IMR-90 (cell line): Measurements from ENCODE around the gene ADORA2A. TPM values are rescaled to one million over a fixed set of nuclear protein-coding genes. Genes with fewer than 3 reads are reported as not detected.

Experiments
- ATAC-seq: fragments of 200-7000 bp; cut with Tn5 transposase; 2 replicates; pipeline ENCODE4 v1.9.1; 2020; ENCODE audit warnings: low read depth, mild to moderate bottlenecking, moderate library complexity
- BruUV-seq: library from RNA; stranded (reverse); fragments of 400-500 nt; replicated peaks from 2 replicates; lab custom pipeline; 2021; lab: Mats Ljungman, UMichigan
- CTCF ChIA-PET: fragments of 300-600 bp; formaldehyde crosslinking; extraction: SDS; loops from one replicate; lab custom pipeline; 2021; ENCODE audit warnings: antibody characterized with exemption; lab: Yijun Ruan, JAX
- POLR2A ChIA-PET: fragments of 300-600 bp; sonication (Branson Sonifier 250); formaldehyde crosslinking; loops from one replicate; lab custom pipeline; 2022; ENCODE audit warnings: antibody characterized with exemption; ENCODE audit not compliant: unreplicated experiment; lab: Charles Lee
- DNase-seq: peaks from one replicate; pipeline ENCODE4 v3.0.0; 2013
- H2AFZ ChIP-seq: replicated peaks from 2 replicates; pipeline ENCODE3; 2013; ENCODE audit warnings: low read length, mild to moderate bottlenecking; ENCODE audit not compliant: poor library complexity
- H2AK5ac ChIP-seq: 2 replicates; pipeline ENCODE4 v1.6.1; 2013; ENCODE audit warnings: low read depth, low read length, inconsistent platforms
- H2AK9ac ChIP-seq: replicated peaks from 2 replicates; pipeline ENCODE3; 2013; ENCODE audit warnings: mild to moderate bottlenecking, low read depth, low read length, moderate library complexity; ENCODE audit not compliant: poor library complexity
- H2BK120ac ChIP-seq: 2 replicates; pipeline ENCODE4 v1.6.1; 2013; ENCODE audit warnings: low read depth, low read length, inconsistent platforms
- H2BK15ac ChIP-seq: 3 replicates; pipeline ENCODE4 v1.6.1; 2013; ENCODE audit warnings: low read depth, low read length, inconsistent platforms
- H2BK20ac ChIP-seq: 2 replicates; pipeline ENCODE4 v1.6.1; 2013; ENCODE audit warnings: low read depth, mild to moderate bottlenecking, inconsistent platforms, low read length, moderate library complexity
- H2BK5ac ChIP-seq: 2 replicates; pipeline ENCODE4 v1.6.1; 2013; ENCODE audit warnings: mild to moderate bottlenecking, low read depth, low read length, inconsistent platforms; ENCODE audit not compliant: poor library complexity, severe bottlenecking
- H3K14ac ChIP-seq: replicated peaks from 2 replicates; pipeline ENCODE4 v1.6.1; 2013; ENCODE audit warnings: low read depth, low read length, inconsistent platforms
- H3K18ac ChIP-seq: 2 replicates; pipeline ENCODE4 v1.6.1; 2013; ENCODE audit warnings: low read depth, low read length, control low read depth
- H3K23ac ChIP-seq: 2 replicates; pipeline ENCODE4 v1.6.1; 2013; ENCODE audit warnings: low read depth, low read length, inconsistent platforms
- H3K27ac ChIP-seq: 2 replicates; pipeline ENCODE4 v1.5.1; 2013; ENCODE audit warnings: mild to moderate bottlenecking, control low read depth, low read length; ENCODE audit not compliant: insufficient read depth
- H3K27me3 ChIP-seq: 2 replicates; pipeline ENCODE4 v1.6.1; 2013; ENCODE audit warnings: low read length; ENCODE audit not compliant: control insufficient read depth, insufficient read depth
- H3K36me3 ChIP-seq: 2 replicates; pipeline ENCODE4 v1.6.1; 2013; ENCODE audit warnings: low read length, mixed read lengths; ENCODE audit not compliant: control insufficient read depth, insufficient read depth
- H3K4ac ChIP-seq: 2 replicates; pipeline ENCODE4 v1.6.1; 2013; ENCODE audit warnings: low read depth, low read length, inconsistent platforms
- H3K4me1 ChIP-seq: 2 replicates; pipeline ENCODE4 v1.6.1; 2013; ENCODE audit warnings: low read length, mixed read lengths; ENCODE audit not compliant: control insufficient read depth, insufficient read depth
- H3K4me2 ChIP-seq: 2 replicates; pipeline ENCODE4 v1.6.1; 2013; ENCODE audit warnings: low read depth, mild to moderate bottlenecking, control low read depth, low read length, moderate library complexity
- H3K4me3 ChIP-seq: 2 replicates; pipeline ENCODE4 v1.5.1; 2013; ENCODE audit warnings: low read depth, mild to moderate bottlenecking, control low read depth, low read length, moderate library complexity; ENCODE audit not compliant: insufficient read depth
- H3K56ac ChIP-seq: 2 replicates; pipeline ENCODE4 v1.6.1; 2013; ENCODE audit warnings: low read length, inconsistent platforms; ENCODE audit not compliant: insufficient read depth; ENCODE audit errors: extremely low read depth
- H3K79me1 ChIP-seq, 2 experiments: 2 replicates each; pipeline ENCODE4 v1.6.1; 2013; ENCODE audit warnings: low read length in 2 of 2, inconsistent platforms in 1 of 2, low read depth in 1 of 2
- H3K9ac ChIP-seq: 2 replicates; pipeline ENCODE4 v1.6.1; 2013; ENCODE audit warnings: low read depth, low read length, control low read depth
- H3K9me1 ChIP-seq: 2 replicates; pipeline ENCODE4 v1.6.1; 2013; ENCODE audit warnings: low read length, inconsistent platforms; ENCODE audit not compliant: insufficient read depth
- H3K9me3 ChIP-seq: 2 replicates; pipeline ENCODE4 v1.6.1; 2013; ENCODE audit warnings: low read length; ENCODE audit not compliant: control insufficient read depth, insufficient read depth
- H4K20me1 ChIP-seq: 2 replicates; pipeline ENCODE4 v1.6.1; 2013; ENCODE audit warnings: low read length, inconsistent platforms; ENCODE audit not compliant: insufficient read depth
- H4K5ac ChIP-seq: 2 replicates; pipeline ENCODE4 v1.6.1; 2013; ENCODE audit warnings: mild to moderate bottlenecking, low read depth, low read length, control low read depth
- H4K8ac ChIP-seq, 2 experiments: 2 replicates each; pipeline ENCODE4 v1.6.1; 2013; ENCODE audit warnings: low read depth in 2 of 2, low read length in 2 of 2, control low read depth in 1 of 2, inconsistent platforms in 1 of 2
- H4K91ac ChIP-seq: 2 replicates; pipeline ENCODE4 v1.6.1; 2013; ENCODE audit warnings: low read depth, low read length, inconsistent platforms; ENCODE audit not compliant: insufficient read depth
- BHLHE40 ChIP-seq: fragments of 150-350 bp; IDR thresholded peaks from 2 replicates; pipeline ENCODE4 v1.6.1; 2016; ENCODE audit warnings: mild to moderate bottlenecking, low read depth, low read length
- CEBPB ChIP-seq: IDR thresholded peaks from 2 replicates; pipeline ENCODE4 v1.6.1; 2012; ENCODE audit warnings: low read depth, low read length, improper control_type of control experiment
- CHD1 ChIP-seq: IDR thresholded peaks from 2 replicates; pipeline ENCODE4 v1.6.1; 2012; ENCODE audit warnings: low read depth, low read length, improper control_type of control experiment
- CTCF ChIP-seq: conservative IDR thresholded peaks from 2 replicates; pipeline ENCODE4 v1.5.1; 2012; ENCODE audit warnings: mild to moderate bottlenecking, low read depth, low read length, improper control_type of control experiment
- ELK1 ChIP-seq: fragments of 150-350 bp; IDR thresholded peaks from 2 replicates; pipeline ENCODE4 v1.6.1; 2016; ENCODE audit warnings: low read depth, mild to moderate bottlenecking, low read length, moderate library complexity, borderline replicate concordance
- FOS ChIP-seq: fragments of 150-350 bp; IDR thresholded peaks from 2 replicates; pipeline ENCODE4 v1.6.1; 2016; ENCODE audit warnings: low read depth, low read length
- MAFK ChIP-seq: IDR thresholded peaks from 2 replicates; pipeline ENCODE4 v1.6.1; 2012; ENCODE audit warnings: low read depth, low read length, improper control_type of control experiment
- MAZ ChIP-seq: IDR thresholded peaks from 2 replicates; pipeline ENCODE4 v1.6.1; 2012; ENCODE audit warnings: low read depth, mild to moderate bottlenecking, low read length, improper control_type of control experiment, moderate library complexity, borderline replicate concordance
- MXI1 ChIP-seq: IDR thresholded peaks from 2 replicates; pipeline ENCODE4 v1.6.1; 2012; ENCODE audit warnings: low read depth, mild to moderate bottlenecking, low read length, moderate library complexity, borderline replicate concordance
- NFE2L2 ChIP-seq: fragments of 150-350 bp; IDR thresholded peaks from 2 replicates; pipeline ENCODE4 v1.6.1; 2016; ENCODE audit warnings: low read depth, mild to moderate bottlenecking, low read length
- POLR2A ChIP-seq: IDR thresholded peaks from 2 replicates; pipeline ENCODE4 v1.6.1; 2012; ENCODE audit warnings: mild to moderate bottlenecking, low read depth, low read length
- RAD21 ChIP-seq: IDR thresholded peaks from 2 replicates; pipeline ENCODE4 v1.6.1; 2012; ENCODE audit warnings: low read length, improper control_type of control experiment
- RCOR1 ChIP-seq: IDR thresholded peaks from 2 replicates; pipeline ENCODE4 v1.6.1; 2012; ENCODE audit warnings: mild to moderate bottlenecking, low read length, improper control_type of control experiment; ENCODE audit not compliant: insufficient replicate concordance
- RFX5 ChIP-seq: IDR thresholded peaks from 2 replicates; pipeline ENCODE4 v1.8.0; 2012; ENCODE audit warnings: low read depth, mild to moderate bottlenecking, low read length, moderate library complexity
- SMC3 ChIP-seq: fragments of 150-350 bp; IDR thresholded peaks from 2 replicates; pipeline ENCODE4 v1.6.1; 2016; ENCODE audit warnings: low read depth, mild to moderate bottlenecking, antibody characterized with exemption, low read length, moderate library complexity
- WGBS, 2 experiments: methylation state at CpG; one replicate each; pipeline versions ENCODE4 v1.1.5 to v1.1.7; 2013; ENCODE audit warnings: missing lambda C conversion rate in 2 of 2; ENCODE audit not compliant: insufficient read length in 1 of 2; ENCODE audit errors: extremely low coverage in 2 of 2; 5-methylcytosine and 5-hydroxymethylcytosine counted together
- dilution Hi-C: fragments of 300-500 bp; cut with HindIII; formaldehyde crosslinking; loops from one replicate; pipeline ENCODE4 v1.14.3; 2018; ENCODE audit warnings: low sequenced_read_pairs; ENCODE audit not compliant: unreplicated experiment
- in situ Hi-C: fragments of 300-500 bp; cut with MboI; formaldehyde crosslinking; loops from 3 replicates; pipeline ENCODE4 v1.14.3; 2019; ENCODE audit warnings: low sequenced_read_pairs, inconsistent platforms, mixed read lengths
- intact Hi-C: fragments of 100-400 bp; cut with micrococcal nuclease; formaldehyde crosslinking; loops from 2 replicates; pipeline ENCODE4 v1.10.0; 2022
- polyA plus RNA-seq, 3 experiments: library from polyadenylated mRNA; depleted of rRNA; stranded (reverse); fragments of >200 nt; gene quantifications; 2 replicates each; pipeline ENCODE4 v1.2.3, GENCODE V29; 2012; ENCODE audit warnings: low replicate concordance in 1 of 3
- total RNA-seq: library from RNA; depleted of rRNA; stranded (reverse); fragments of >200 nt; gene quantifications from 2 replicates; pipeline ENCODE4 v1.2.3, GENCODE V29; 2012
- TF ChIP-seq, protein P1 (sequence below): fragments of 150-350 bp; IDR thresholded peaks from 2 replicates; pipeline ENCODE4 v1.6.1; 2017; ENCODE audit warnings: mild to moderate bottlenecking, antibody characterized with exemption, low read length, low read depth

Gene ADORA2A
- total and polyA plus RNA-seq, 2 of the 4 experiments (the other 2 are of a cell fraction) = 0.36 to 1.1 TPM

GRCh38 chr22:24405631-24406321 is 21.6 kb upstream of the ADORA2A start:
- BruUV-seq = no TSS peak
- Histone ChIP-seq H4K20me1 (peaks cover 27% of the 10 kb centered on the region), H4K5ac (no peak overlapping the region), H3K27ac (no peak overlapping the region), H4K91ac (no peak overlapping the region), H3K14ac (no peak overlapping the region), H2BK15ac (no peak overlapping the region), H3K4me1 (peaks cover 41% of the 10 kb centered on the region), H2AK5ac (0 out of 2 replicates have a peak overlapping the region, but pooled peaks have one; percentile 10), H3K56ac (no peak overlapping the region), H2AFZ (no peak overlapping the region), H3K36me3 (peaks cover 19% of the 10 kb centered on the region), H3K9me1 (peaks cover 59% of the 10 kb centered on the region), H4K8ac (no peak overlapping the region), H3K4me2 (no peak overlapping the region), H3K23ac (no peak overlapping the region), H2BK120ac (no peak overlapping the region), H2AK9ac (no peak overlapping the region), H3K18ac (no peak overlapping the region), H2BK5ac (no peak overlapping the region), H2BK20ac (no peak overlapping the region), H3K79me1 (peaks cover 54 to 96% of the 10 kb centered on the region in 2 experiments), H3K27me3 (no peaks in the 10 kb centered on the region), H3K4ac (no peak overlapping the region), H3K9me3 (no peaks in the 10 kb centered on the region), H3K9ac (no peak overlapping the region), H3K4me3 (no peak overlapping the region)
- in situ Hi-C loops = no loop called here
- dilution Hi-C loops = no loop called here
- TF ChIP-seq MAZ = no peak
- no peak for TF ChIP-seq NFE2L2
- TF ChIP-seq MXI1 = no peak
- no peak for TF ChIP-seq CEBPB
- TF ChIP-seq RCOR1 = no peak
- no peak for TF ChIP-seq FOS
- no peak for TF ChIP-seq POLR2A
- TF ChIP-seq, protein P1, sequence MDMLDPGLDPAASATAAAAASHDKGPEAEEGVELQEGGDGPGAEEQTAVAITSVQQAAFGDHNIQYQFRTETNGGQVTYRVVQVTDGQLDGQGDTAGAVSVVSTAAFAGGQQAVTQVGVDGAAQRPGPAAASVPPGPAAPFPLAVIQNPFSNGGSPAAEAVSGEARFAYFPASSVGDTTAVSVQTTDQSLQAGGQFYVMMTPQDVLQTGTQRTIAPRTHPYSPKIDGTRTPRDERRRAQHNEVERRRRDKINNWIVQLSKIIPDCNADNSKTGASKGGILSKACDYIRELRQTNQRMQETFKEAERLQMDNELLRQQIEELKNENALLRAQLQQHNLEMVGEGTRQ = no peak
- TF ChIP-seq CHD1 = no peak
- TF ChIP-seq SMC3 = no peak
- no peak for TF ChIP-seq ELK1
- TF ChIP-seq RAD21 = no peak
- no peak for TF ChIP-seq CTCF
- no peak for TF ChIP-seq BHLHE40
- TF ChIP-seq MAFK = no peak
- TF ChIP-seq RFX5 = no peak
- CTCF ChIA-PET = no interaction called here
- WGBS, 2 experiments = 100% methylated on average over 3 of the region's 12 CpGs; no CpG with 5 or more reads in 1 of the 2 experiments
- ATAC-seq (no peak), DNase-seq (no peak)
- POLR2A ChIA-PET = no interaction called here
- intact Hi-C loops = no loop called here
